22Rv1 (cell line): ENCODE data around the gene MED12.

Experiments used
- ZFX ChIP-seq: fragments of 450-650 bp; IDR thresholded peaks from 2 replicates; pipeline ENCODE4 v1.6.1; 2017; ENCODE audit warnings: antibody characterized with exemption, borderline replicate concordance
- TF ChIP-seq, protein P1 (sequence below): fragments of 450-650 bp; IDR thresholded peaks from 2 replicates; pipeline ENCODE4 v1.5.1; 2017; ENCODE audit warnings: mild to moderate bottlenecking

DNA sequence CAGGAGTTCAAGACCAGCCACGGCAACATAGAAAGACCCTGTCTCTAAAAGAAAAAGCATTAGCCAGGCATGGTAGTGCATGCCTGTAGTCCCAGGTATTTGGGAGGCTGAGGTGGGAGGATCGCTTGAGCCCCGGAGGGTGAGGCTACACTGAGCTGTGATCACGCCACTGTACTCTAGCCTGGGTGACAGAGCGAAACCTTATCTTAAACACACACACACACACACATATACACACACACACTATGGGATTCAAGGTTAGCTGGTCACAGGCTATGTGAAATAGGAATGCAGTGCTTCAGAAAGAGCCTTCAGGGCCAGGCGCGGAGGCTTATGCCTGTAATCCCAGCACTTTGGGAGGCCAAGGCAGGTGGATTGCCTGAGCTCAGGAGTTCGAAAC is 49.7 kb downstream of the MED12 start:
- TF ChIP-seq, protein P1, sequence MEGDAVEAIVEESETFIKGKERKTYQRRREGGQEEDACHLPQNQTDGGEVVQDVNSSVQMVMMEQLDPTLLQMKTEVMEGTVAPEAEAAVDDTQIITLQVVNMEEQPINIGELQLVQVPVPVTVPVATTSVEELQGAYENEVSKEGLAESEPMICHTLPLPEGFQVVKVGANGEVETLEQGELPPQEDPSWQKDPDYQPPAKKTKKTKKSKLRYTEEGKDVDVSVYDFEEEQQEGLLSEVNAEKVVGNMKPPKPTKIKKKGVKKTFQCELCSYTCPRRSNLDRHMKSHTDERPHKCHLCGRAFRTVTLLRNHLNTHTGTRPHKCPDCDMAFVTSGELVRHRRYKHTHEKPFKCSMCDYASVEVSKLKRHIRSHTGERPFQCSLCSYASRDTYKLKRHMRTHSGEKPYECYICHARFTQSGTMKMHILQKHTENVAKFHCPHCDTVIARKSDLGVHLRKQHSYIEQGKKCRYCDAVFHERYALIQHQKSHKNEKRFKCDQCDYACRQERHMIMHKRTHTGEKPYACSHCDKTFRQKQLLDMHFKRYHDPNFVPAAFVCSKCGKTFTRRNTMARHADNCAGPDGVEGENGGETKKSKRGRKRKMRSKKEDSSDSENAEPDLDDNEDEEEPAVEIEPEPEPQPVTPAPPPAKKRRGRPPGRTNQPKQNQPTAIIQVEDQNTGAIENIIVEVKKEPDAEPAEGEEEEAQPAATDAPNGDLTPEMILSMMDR = no peak
- TF ChIP-seq ZFX = no peak
